Raji (cell line): ENCODE measurements around the gene SLC36A2.

ENCODE experiments used
- POLR2A ChIP-seq: IDR thresholded peaks from 2 replicates; pipeline ENCODE4 v1.6.1; 2011; ENCODE audit warnings: low read depth, low read length, control low read depth; ENCODE audit not compliant: insufficient read depth

SLC36A2 gene

GRCh38 chr5:151347369-151347768 lies at the start of gene SLC36A2:
TSS of gene SLC36A2 (minus strand) at chr5:151347559. CDS start at chr5:151347460, 99 bp downstream.
- TF ChIP-seq POLR2A: no peak

- TF ChIP-seq POLR2A: no peak
These were observed 41.6 kb upstream of the SLC36A2 start for GRCh38 chr5:151388960-151389359.

- no peak for TF ChIP-seq POLR2A
These were observed 36.7 kb upstream of the SLC36A2 start for GRCh38 chr5:151384106-151384505.

- TF ChIP-seq POLR2A: no peak
These were observed 35.7 kb upstream of the SLC36A2 start for GRCh38 chr5:151383011-151383410.

GRCh38 chr5:151382576-151382975 lies 35.2 kb upstream of the SLC36A2 start:
- TF ChIP-seq POLR2A: no peak

GRCh38 chr5:151381899-151382298 lies 34.5 kb upstream of the SLC36A2 start:
- no peak for TF ChIP-seq POLR2A

- no peak for TF ChIP-seq POLR2A
These were observed 31.3 kb upstream of the SLC36A2 start for GRCh38 chr5:151378616-151379015.

- TF ChIP-seq POLR2A: no peak
These were observed 27.2 kb upstream of the SLC36A2 start for GRCh38 chr5:151374539-151374938.

- TF ChIP-seq POLR2A: no peak
These were observed 16.3 kb upstream of the SLC36A2 start for GRCh38 chr5:151363673-151364072.

- no peak for TF ChIP-seq POLR2A
These were observed 15.6 kb upstream of the SLC36A2 start for GRCh38 chr5:151362970-151363369.

GRCh38 chr5:151359391-151359790 lies 12.0 kb upstream of the SLC36A2 start:
- TF ChIP-seq POLR2A: no peak

GRCh38 chr5:151357792-151358191 lies 10.4 kb upstream of the SLC36A2 start:
- TF ChIP-seq POLR2A: no peak

GRCh38 chr5:151357097-151357496 lies 9.7 kb upstream of the SLC36A2 start:
- TF ChIP-seq POLR2A: no peak

GRCh38 chr5:151351671-151352070 lies 4.3 kb upstream of the SLC36A2 start:
- TF ChIP-seq POLR2A: no peak

GRCh38 chr5:151348789-151349188 lies 1.4 kb upstream of the SLC36A2 start:
- TF ChIP-seq POLR2A: no peak

- TF ChIP-seq POLR2A: no peak
These were observed 1.4 kb downstream of the SLC36A2 start for GRCh38 chr5:151345808-151346478.

- TF ChIP-seq POLR2A: no peak
These were observed 2.1 kb downstream of the SLC36A2 start for GRCh38 chr5:151345187-151345807.
